ENCODE measurements around the gene SLC25A44.

SLC25A44 gene

GRCh38 chr1:156245451-156246232, 51.7 kb downstream of the SLC25A44 start:
- no peak for TF ChIP-seq CTCF (IDR thresholded peaks at IDR 0.05; ENCODE audit: borderline replicate concordance, control extremely low read depth, extremely low read depth, insufficient read depth, missing control alignments)
- DNase-seq (ENCODE audit: low spot score), result peak; percentile 79
- in situ Hi-C loops (cut with MboI; ENCODE audit: low sequenced_read_pairs, unreplicated experiment), result no loop called here

GRCh38 chr1:156246241-156246780, 52.4 kb downstream of the SLC25A44 start:
- DNase-seq (ENCODE audit: low spot score), result peak; percentile 52
- in situ Hi-C loops (cut with MboI; ENCODE audit: low sequenced_read_pairs, unreplicated experiment), result no loop called here
- TF ChIP-seq CTCF (IDR thresholded peaks at IDR 0.05; ENCODE audit: borderline replicate concordance, control extremely low read depth, extremely low read depth, insufficient read depth, missing control alignments), result no peak

- in situ Hi-C loops (cut with MboI; ENCODE audit: low sequenced_read_pairs, unreplicated experiment), result no loop called here
- TF ChIP-seq CTCF (IDR thresholded peaks at IDR 0.05; ENCODE audit: borderline replicate concordance, control extremely low read depth, extremely low read depth, insufficient read depth, missing control alignments), result no peak
- no peak for DNase-seq (ENCODE audit: low spot score)
These were observed 53.0 kb downstream of the SLC25A44 start for GRCh38 chr1:156246781-156247459.

- DNase-seq (ENCODE audit: low spot score), result no peak
- in situ Hi-C loops (cut with MboI; ENCODE audit: low sequenced_read_pairs, unreplicated experiment), result no loop called here
- no peak for TF ChIP-seq CTCF (IDR thresholded peaks at IDR 0.05; ENCODE audit: borderline replicate concordance, control extremely low read depth, extremely low read depth, insufficient read depth, missing control alignments)
These were observed 53.8 kb downstream of the SLC25A44 start, which contains the start of gene PAQR6 for GRCh38 chr1:156247460-156248322. Gene PAQR6, minus strand, starts transcription at chr1:156248056. Its CDS starts 1,325 bp downstream, at chr1:156246731.

GRCh38 chr1:156248323-156248683, 54.4 kb downstream of the SLC25A44 start:
- in situ Hi-C loops (cut with MboI; ENCODE audit: low sequenced_read_pairs, unreplicated experiment), result no loop called here
- no peak for TF ChIP-seq CTCF (IDR thresholded peaks at IDR 0.05; ENCODE audit: borderline replicate concordance, control extremely low read depth, extremely low read depth, insufficient read depth, missing control alignments)
- no peak for DNase-seq (ENCODE audit: low spot score)

GRCh38 chr1:156249593-156249992, 55.7 kb downstream of the SLC25A44 start:
- in situ Hi-C loops (cut with MboI; ENCODE audit: low sequenced_read_pairs, unreplicated experiment), result no loop called here

More at GRCh38 chr1:156249593-156249992, 55.7 kb downstream of the SLC25A44 start:
- DNase-seq (ENCODE audit: low spot score), result no peak
- TF ChIP-seq CTCF (IDR thresholded peaks at IDR 0.05; ENCODE audit: borderline replicate concordance, control extremely low read depth, extremely low read depth, insufficient read depth, missing control alignments), result no peak

All from GM13976 (cell line).